HG02973 (cell line): ENCODE results near the gene GALR1.
"Not testable (repeated sequence)": the region's sequence is repeated elsewhere in the genome, so short reads cannot be mapped to it uniquely, and the experiment has no call there.

Source experiments
- ATAC-seq: cut with Tn5 transposase; IDR thresholded peaks from one replicate; pipeline ENCODE4 v1.9.1; 2021; ENCODE audit warnings: moderate library complexity; ENCODE audit not compliant: unreplicated experiment

The GALR1 gene

GRCh38 chr18:77250501-77250925, 865 bp downstream of the GALR1 start:
- ATAC-seq: no peak

- ATAC-seq: no peak
Observed at GRCh38 chr18:77250926-77251729, 1.5 kb downstream of the GALR1 start.

- no peak for ATAC-seq
Observed at GRCh38 chr18:77251730-77252050, 2.0 kb downstream of the GALR1 start.

GRCh38 chr18:77254711-77255405, 5.2 kb downstream of the GALR1 start:
- no peak for ATAC-seq

- ATAC-seq: no peak
Observed at GRCh38 chr18:77255426-77256105, 5.9 kb downstream of the GALR1 start.

- ATAC-seq: no peak
Observed at GRCh38 chr18:77262643-77263465, 13.2 kb downstream of the GALR1 start.

- ATAC-seq: no peak
Observed at GRCh38 chr18:77263466-77263763, 13.8 kb downstream of the GALR1 start.

- ATAC-seq: no peak
Observed at GRCh38 chr18:77267969-77268368, 18.3 kb downstream of the GALR1 start.

GRCh38 chr18:77268456-77268855, 18.8 kb downstream of the GALR1 start:
- no peak for ATAC-seq

GRCh38 chr18:77271576-77272481, 22.2 kb downstream of the GALR1 start:
- ATAC-seq: no peak

GRCh38 chr18:77290841-77291240, 41.2 kb downstream of the GALR1 start:
- ATAC-seq: not testable (repeated sequence)

GRCh38 chr18:77298172-77298571, 48.5 kb downstream of the GALR1 start:
- no peak for ATAC-seq

- ATAC-seq: no peak
Observed at GRCh38 chr18:77299706-77300105, 50.1 kb downstream of the GALR1 start.

- no peak for ATAC-seq
Observed at GRCh38 chr18:77300579-77300978, 50.9 kb downstream of the GALR1 start.

GRCh38 chr18:77304268-77304667, 54.6 kb downstream of the GALR1 start:
- ATAC-seq: no peak

GRCh38 chr18:77305676-77306075, 56.0 kb downstream of the GALR1 start:
- no peak for ATAC-seq

GRCh38 chr18:77308216-77308615, 58.6 kb downstream of the GALR1 start:
- ATAC-seq: no peak

GRCh38 chr18:77314511-77314910, 64.9 kb downstream of the GALR1 start:
- no peak for ATAC-seq

- no peak for ATAC-seq
Observed at GRCh38 chr18:77314952-77315351, 65.3 kb downstream of the GALR1 start.

GRCh38 chr18:77316008-77316407, 66.4 kb downstream of the GALR1 start:
- no peak for ATAC-seq
